Right lobe of liver (tissue), 4 donors: Measurements from ENCODE around the gene ASPDH.

Experiments used
- CTCF ChIP-seq, 4 donors: fragments of 200-600 bp in 3 of 4; fragments of 450-650 bp in 1 of 4; IDR thresholded peaks; one replicate each; pipeline versions ENCODE4 v1.5.1 to v1.8.0; 2016 to 2022; ENCODE audit warnings: antibody characterized with exemption in 4 of 4, mild to moderate bottlenecking in 2 of 4
- POLR2A ChIP-seq: fragments of 450-650 bp; IDR thresholded peaks from one replicate; pipeline ENCODE4 v1.6.1; 2017; ENCODE audit warnings: antibody characterized with exemption, mild to moderate bottlenecking
- donor health status: DM: no; HTN: no; CAD: no.
- donor health status: DM: no; HTN: no; CAD: no.
- donor health status: DM: no; HTN: yes; CAD: no.

- no peak for TF ChIP-seq CTCF (IDR thresholded peaks at IDR 0.05)
- TF ChIP-seq POLR2A: no peak
These were observed 21.2 kb downstream of the ASPDH start for GRCh38 chr19:50492303-50493052.
